GM21723 (cell line): ENCODE results near the gene SLC25A1.
"Not testable (repeated sequence)": the region's sequence is repeated elsewhere in the genome, so short reads cannot be mapped to it uniquely, and the experiment has no call there.

Experiments used
- ATAC-seq: cut with Tn5 transposase; IDR thresholded peaks from one replicate; pipeline ENCODE4 v1.9.1; 2021; ENCODE audit warnings: mild to moderate bottlenecking, moderate library complexity; ENCODE audit not compliant: unreplicated experiment

The SLC25A1 gene

DNA sequence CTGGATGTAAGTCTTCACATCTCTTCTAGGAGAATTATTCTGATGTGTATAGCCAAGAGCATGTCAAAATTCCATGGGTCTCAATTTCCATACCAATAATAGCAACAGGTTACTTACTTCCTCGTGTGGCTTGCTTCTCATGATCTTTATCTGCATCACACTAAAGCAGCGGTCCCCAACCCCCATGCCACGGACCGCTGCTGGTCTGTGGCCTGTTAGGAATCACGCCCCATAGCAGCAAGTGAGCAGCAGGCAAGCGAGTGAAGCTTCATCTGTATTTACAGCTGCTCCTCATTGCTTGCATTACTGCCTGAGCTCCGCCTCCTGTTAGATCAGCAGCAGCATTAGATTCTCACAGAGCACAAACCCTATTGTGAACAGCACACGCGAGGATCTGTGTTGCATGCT, 28.9 kb upstream of the SLC25A1 start:
- ATAC-seq, result no peak

DNA sequence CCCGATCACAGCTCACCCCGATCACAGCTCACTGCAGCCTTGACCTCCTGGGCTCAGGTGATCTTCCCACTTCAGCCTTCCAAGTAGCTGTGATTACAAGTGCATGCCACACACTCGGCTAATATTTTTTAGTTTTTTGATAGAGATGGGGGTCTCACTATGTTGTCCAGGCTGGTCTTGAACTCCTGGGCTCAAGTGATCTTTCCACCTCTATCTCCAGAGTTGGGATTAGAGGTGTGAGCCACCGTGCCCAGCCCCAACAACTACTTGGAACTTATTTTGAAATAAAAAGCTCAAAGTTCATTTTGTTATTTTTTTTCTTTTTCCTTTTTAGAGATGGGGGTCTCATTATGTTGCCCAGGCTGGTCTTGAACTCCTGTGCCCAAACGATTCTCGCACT, 27.8 kb upstream of the SLC25A1 start:
- ATAC-seq, result no peak

DNA sequence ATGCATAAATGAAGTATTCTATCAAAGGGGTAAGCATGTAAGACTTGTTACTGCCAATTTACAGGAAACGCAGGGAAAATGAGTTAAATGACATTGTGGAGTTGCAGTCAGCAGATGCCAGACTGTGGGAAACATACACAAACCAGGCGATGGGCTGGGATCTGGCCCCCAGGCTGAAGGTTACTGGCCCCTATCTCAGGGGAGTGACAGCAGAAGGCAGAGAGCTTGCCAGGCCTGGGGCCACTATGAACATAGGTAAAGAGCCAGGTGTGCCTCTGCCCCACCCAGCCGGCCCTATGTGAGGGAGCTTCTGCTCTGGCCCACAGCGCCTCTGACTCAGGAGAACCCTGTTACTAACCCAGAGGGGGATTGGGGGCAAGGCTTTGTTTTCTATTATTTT, 26.1 kb upstream of the SLC25A1 start:
- ATAC-seq, result no peak

DNA sequence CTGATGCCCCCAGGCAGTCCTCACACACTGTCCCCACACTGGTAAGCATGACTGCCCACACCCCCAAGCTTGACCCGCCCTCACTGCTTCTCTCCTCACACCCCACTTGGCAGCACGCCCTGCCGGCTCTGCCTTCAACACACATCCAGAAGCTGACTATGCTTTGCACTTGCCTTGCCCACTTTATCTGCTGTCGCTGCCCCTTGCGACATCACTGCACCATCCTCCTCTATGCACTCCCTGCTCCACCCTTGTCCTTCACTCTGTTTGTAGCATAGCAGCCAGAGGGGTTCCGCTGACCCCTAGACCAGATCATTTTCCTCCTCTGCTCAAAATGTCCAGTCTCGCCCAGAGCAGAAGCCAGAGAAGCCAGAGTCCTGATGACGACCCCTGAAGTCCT, 25.3 kb upstream of the SLC25A1 start:
- ATAC-seq, result no peak

DNA sequence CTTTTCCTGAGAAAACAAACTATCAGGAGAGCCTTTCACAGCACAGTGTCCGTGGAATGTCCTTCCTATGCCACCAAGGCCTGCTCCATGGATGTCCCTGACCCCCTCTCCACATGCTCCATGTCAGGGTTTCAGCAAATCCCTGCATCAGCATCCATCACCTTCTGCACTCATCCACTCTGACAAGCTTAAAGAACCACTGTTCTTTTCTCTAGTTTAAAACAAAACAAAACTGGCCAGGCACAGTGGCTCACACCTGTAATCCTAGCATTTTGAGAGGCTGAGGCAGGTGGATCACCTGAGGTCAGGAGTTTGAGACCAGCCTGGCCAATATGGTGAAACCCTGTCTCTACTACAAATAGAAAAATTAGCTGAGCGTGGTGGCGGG, 24.3 kb upstream of the SLC25A1 start:
- ATAC-seq, result not testable (repeated sequence)

DNA sequence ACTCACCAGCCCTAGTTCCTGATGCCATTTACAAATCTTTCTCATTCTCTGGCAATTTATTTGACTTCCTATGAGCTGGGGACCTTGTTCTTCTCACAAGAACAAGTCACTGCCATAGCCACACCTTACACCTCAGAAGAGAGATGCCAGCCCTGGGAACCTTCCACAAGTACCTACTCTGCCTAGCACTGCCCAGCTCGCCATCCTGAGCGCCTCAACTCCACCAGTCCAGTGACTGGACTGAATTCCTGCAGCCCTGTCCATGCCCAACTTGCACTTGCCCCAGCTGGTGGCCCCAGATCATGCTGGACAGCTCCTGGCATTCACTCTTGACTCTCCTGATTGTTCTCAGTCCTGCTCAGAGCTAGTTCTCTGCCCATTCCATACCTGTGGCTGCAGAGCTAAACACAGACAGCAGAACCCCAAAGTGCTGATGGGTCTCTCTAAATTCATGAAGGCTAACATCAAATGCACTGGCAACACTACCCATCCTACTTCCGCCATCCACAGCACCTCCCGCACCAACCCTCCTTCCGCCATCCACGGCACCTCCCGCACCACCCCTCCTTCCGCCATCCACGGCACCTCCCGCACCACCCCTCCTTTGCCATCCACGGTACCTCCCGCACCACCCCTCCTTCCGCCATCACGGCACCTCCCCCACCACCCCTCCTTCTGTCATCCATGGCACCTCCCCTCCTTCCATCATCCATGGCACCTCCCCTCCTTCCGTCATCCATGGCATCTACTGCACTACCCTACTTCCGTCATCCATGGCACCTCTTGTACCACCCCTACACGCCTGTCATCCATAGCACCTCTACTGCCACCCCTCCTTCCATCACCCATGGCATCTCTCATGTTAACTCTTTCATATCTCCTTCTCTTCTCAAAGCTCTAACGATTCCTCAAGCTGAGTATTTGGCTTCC, 23.6 kb upstream of the SLC25A1 start:
- ATAC-seq, result no peak

DNA sequence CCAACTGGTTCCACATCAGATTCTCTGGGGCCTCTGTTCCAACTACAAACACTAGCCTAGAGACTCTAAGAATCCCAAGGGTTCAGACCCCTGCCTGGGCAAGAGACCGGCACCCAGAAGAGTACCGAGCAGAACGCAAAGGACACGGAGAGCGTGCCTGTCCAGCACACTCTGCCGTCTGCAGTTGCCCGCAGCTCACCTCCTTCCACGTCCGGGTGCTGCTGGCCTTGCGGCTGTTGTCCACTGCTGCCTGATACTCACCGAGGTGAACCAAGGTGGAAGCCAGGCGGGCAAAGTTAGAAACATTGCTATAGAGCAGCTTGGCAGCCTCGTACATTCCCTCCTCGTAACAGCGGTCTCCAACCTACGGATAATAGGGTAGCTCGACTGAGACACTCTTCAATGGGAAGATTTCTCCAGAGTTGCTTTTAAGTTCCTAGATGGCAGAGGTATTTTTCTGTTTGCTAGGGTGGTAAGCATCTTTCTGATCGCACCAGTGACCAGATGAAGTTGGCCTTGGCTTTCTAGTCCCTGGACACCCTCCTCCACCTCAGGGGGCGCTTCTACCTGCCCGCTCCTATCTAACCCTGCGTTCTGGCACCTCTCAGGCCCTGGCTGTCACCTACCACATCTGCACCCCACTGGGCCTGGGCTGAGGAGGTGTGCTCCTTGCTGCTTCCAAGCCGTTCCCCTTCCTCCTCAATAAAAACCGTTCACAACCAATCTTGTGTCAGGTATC, 22.8 kb upstream of the SLC25A1 start:
- no peak for ATAC-seq

DNA sequence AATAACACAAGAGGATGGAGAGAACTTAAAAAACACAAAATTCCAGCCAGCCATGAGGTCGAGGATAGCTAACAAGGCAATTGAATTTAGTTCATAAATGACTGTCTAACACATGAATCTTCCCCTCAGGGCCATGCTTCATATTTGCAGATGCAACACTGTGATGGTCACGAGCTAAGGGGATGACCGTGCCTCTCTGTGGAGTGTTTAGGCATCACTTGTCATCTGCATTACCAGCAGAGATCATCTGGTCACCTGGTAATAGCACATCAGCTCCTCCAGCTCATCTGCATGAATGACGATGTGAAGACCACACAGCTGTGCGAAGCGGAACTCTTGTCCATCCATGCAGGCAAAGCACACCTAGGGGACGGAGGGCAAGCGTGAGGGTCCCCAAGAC, 20.9 kb upstream of the SLC25A1 start:
- no peak for ATAC-seq

DNA sequence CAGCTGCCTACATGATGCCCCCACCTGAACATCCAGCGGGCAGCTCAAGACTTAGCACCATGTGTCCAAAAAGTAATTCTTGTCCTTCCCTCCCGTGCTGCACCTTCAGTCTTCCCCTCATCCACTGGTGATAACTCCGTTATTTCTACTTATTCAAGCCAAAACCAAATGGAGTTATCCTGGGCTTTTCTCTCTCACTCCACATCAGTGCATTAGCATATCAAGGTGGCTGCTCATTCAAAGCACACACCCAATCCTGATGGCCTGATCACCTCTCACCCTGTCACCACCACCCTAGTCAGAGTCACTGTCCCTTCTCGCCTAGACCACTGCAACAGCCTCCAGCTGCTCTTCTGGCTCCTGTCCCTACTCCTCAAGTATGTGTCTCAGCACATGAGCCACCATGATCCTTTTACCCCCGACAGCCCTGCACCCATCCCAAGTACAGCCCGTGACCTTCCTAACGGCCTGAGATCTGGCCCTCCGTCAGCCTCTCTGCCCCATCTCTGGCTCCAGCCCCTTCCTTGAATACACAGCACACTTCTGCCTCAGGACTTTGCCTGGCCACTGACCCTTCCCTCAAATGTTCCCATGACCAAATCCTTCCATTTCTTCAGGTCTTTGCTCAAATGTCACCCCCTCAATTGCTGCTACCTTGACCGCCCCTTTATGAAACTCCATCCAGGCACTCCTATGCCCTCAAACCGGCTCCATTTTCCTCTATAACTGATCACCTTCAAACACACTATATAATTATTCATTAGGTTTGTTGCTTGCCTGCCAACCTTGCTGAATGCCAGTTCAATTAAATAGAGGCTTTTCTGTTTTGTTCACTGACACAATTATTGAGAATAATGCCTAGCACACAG, 19.7 kb upstream of the SLC25A1 start:
- no peak for ATAC-seq

DNA sequence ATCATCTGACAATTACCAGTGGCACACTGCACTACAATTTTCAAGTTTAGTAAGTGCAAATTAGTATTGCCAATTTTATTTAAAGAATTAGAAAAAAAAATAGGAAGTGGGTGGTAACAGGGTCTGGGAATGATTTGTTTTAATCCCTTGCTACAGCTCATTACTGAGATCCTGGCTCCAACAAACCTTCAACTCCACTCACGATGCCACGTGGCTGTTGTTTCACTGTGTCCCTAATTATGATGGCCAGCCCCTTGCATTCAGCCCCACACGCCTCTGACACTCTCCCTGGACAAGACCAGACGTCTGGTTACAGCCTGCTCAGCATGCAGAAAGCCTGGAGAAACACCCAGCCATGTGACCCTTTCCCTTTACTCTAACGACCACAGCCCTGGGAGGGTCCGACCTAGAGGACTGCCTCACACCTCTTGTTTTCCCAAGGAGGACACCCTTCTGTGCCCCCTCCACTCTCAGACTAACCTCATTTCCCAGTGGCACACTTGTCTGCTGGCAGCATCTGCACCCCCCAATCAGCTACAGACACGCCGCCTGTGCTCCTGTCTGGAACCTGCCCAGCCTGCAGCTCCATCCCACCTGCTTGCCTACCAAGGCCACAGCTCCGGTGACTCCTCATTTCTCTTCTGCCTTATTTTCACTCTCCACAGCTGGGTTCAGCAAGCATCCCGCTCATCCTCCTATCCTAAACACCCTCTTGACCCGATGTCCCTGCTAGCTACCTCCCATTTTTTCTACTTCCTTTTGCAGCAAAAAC, 18.5 kb upstream of the SLC25A1 start:
- no peak for ATAC-seq

DNA sequence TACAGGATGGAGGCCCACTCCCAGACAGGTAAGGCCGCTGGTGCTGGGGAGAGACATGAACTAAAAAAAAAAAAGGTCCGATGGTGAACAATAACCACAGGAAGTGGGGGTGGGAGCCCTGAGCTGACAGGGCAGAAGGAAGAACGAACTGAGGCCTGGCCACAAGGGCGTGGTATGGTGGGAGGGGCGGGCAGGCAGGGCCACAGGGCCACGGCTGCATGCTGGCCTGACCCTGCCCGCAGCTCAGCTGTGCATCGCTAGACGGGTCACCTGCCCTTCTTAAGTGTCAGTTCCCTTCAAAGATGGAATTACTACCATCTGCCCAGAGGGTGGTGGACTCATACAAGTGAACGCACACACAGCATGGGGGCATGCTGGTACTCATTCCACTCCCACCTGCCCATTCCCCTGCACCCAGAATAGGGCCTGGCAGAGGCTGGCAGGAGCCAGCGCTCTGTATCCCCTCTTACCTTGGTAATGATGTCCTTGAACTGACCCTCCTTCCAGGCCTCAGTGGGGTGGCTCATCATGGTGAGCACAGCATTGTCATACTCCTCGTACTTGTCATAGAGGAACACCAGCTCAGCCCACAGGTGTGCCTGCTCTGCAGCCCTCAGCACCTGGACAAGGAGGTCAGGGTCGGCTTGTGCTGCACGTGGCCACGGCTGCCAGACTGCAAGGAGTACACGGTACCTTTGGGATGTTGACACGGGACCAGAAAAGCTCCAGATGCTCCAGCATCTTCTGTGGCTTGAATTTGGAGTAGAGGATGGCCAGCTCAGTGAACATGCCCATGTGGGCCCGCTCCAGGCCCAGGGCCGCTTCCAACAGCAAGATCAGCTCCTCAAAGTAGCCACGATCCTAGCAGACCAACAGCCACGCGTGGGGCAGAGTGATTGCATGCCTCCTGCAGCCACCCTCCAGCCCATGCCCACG, 17.5 kb upstream of the SLC25A1 start:
- no peak for ATAC-seq

DNA sequence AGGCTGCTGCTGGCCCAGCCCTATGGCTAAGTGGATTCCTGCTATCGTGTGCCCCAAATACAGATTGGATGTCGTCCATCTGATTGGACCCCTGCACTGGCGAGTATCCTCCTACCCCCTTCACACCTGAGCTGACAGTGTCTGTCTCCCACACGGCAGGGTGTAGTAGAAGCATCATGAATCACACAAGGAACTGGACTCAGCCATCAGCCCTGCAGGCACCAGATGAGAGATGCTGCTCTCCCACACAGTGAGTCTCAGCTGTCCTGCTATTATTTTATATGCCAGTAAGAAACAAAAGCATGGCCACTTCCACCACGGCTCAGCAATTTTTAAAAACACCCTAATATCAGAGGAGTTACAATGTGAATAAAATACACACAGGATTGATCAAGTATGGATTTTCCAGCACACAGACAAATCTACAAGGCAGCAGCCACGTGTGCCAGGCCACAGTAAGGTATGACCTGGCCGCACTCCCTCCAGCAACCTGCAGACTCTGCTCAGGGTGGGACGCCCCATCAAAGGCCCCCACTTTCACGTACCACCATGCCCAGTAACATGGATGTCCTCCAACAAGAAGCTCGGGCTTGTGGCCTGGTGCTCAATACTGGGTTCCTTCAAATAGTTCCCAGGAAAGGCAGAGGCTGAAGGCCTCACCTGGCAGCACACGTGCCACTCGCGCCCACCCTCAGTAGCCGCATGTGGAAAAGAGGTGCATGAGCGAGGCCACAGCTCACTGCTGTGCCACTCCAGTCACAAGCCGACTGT, 16.4 kb upstream of the SLC25A1 start:
- no peak for ATAC-seq

DNA sequence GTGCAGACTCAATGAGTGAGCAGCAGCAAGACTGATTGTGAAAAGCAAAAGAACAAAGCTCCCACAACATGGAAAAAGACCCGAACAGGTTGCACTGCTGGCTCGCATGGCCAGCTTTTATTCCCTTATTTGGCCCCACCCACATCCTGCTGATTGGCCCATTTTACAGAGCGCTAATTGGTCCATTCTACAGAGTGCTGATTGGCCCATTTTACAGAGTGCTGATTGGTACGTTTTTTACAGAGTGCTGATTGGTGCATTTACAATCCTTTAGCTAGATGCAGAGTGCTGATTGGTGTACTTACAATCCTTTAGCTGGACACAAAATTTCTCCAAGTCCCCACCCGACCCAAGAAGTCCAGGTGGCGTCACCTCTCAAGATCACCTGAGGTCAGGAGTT, 15.3 kb upstream of the SLC25A1 start:
- ATAC-seq, result no peak

DNA sequence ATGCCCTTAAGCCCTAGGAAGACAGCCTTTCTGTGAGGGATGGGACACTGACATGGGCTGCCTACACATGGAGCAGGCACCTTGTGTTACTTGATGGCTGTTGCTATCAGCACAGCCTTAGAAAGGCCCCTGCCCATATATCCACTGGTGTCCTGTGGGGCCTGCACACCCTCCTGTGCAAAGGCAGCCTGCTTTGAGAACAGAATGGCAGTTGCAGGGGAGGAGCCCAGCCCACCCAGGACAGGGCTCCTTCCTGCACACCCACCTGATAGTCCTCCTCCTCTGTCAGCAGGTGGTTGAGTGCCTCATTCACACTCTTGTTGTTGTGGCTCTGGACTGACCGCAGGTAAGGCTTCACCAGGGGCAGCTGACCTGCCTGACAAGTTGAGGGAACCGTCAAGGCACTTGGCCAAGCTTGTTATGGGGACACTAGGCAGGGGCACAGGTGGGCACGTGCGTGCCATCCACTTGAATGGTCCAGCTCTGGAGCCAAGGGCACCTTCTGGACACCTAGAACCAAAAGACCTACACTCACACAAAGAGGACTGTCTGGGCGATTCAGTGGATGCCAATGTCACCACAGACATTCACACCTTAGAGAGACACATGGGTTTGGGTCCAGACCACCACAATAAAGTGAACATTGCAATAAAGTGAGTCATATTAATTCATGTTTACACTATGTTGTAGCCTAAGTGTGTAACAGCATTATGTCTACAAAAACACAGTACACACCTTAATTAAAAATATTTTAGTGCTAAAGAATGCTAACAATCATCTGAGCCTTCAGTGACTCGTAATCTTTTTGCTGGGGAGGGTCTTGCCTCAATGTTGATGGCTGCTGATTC, 9.4 kb upstream of the SLC25A1 start:
- no peak for ATAC-seq

DNA sequence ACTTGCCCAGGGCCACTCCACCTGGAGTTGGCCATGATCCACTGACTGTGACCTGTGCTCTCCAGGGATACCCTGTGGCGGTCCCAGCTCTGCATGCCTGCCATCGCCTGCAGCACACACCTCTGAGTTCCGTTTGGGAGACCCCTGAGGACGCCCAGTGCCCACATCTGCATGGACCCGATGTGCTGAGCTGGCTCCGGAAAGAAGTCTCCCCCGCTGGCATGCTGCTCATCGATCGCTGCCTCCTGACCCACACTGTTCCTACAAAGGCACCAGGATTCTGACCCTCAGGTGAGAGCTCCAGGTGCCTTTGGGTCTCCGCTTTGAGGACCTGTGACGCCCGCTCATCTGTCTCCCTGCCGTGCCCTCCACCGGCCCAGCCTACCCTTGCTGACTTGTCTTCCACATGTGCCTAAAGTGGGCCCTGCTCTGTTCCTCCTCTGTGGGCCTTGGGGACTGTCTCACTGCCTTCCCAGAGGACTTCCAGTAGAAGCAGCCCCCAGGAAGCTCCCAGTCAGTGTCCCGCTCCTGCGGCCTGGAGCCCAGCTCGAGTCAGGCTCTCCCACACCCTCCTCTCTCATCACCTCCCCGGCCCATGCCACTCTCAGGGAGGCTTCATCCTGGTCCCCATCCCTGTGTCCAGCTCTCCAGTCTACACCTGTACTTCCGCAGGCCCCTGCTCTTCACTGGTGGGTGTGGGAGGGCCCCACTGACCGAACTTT, 5.9 kb upstream of the SLC25A1 start:
- ATAC-seq, result no peak

DNA sequence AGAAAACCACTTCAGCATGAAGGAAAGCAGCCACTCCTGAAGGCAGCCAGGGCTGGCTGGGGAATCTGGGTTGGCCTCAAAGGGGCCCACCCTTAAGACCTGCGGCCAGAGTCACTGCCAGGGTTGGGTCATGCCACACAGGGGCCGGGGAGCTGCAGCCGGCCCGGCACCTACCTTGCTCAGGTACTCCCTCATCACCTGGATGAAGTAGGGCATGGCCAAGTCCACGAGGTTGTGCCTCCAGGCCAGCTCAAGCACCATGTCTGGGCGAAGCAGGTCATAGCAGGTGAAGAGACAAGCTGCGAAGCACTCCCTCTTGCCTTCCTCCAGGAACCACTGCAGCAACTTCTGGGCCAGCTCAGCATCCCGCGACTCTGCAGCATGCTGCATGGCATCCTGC, 4.7 kb upstream of the SLC25A1 start:
- ATAC-seq, result no peak

DNA sequence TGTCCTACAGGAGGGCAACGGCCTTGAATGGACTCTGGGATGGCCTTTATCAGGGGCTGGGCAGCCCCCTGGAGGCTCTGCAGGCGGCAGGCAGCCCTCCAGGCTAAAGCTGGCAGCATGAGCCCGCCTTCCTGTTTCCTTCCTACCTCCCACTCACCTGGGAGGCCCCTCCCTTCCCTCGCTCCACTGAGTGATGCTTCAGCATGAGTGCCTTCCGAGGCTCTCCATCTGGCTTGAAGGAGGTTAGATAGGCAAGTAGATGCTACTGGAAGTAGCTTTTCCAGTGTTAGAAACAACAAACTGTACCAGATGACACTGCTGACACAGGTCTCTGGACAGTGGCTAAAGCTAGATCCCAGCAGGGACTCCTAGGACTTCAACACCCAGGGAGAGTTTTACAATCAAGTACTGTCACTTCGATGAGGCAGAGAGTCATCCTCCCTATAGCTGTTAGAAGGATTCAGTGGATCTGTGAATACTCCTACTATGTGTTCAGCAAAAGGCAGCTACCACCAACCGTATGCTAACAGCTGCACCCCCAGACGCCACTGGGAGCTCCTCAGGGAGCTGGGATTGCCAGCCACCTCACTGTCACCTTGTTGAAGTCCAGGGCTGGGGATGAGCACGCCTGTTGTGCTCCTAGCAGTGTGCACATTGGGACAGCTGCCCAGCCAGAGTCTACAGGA, 4.1 kb upstream of the SLC25A1 start:
- ATAC-seq, result no peak
